Measurements from ENCODE around the gene PLOD1.
"Not testable (repeated sequence)": the region's sequence is repeated elsewhere in the genome, so short reads cannot be mapped to it uniquely, and the experiment has no call there.

Gene PLOD1

DNA sequence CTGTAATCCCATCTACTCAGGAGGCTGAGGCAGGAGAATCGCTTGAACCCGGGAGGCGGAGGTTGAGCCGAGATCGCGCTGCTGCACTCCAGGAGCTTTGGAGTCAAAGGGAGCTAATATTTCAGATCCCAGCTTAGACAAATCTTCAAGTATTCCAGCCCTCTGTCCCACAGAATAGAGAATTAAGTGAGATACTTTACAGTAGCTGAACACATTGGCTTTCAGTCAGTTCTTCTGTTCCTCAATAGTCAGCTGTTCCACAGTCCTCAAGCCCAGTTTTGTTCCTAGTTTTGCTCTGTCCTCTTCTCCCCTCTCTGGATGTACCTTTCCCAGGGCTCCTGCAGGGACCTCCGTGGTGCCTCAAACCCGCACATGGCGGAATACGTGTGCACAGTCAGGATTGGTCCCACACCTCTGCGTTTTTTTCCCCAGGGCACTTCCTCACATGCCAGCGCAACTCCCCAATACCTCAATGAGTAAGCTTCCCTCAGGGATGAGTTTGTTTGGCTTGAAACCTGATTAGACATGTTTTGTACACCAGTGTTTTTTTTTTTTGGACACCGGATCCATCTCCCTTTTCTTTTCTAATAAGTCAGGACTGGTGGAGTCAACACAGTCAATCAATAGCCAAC is 47.0 kb downstream of the PLOD1 start:
- DNase-seq, result no peak

DNA sequence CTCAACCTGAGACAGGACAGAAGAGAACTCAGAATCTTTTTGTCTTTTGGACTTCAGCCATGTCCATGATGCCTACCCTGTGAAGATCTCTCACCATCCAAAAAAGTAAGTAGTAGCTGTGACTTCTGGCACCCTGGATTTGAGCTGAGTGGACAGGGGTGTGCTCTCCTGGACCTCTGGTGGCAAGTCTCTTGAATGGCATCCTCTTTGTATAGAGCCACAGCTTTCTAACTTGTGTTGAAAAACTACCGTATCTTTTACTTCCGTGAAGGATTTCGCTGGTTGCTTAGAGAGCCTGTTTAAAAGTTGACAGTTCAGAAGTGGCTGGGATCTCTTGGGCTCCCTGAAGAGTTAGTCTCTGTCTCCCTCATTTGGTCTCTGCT is 47.5 kb downstream of the PLOD1 start:
- DNase-seq, result no peak

DNA sequence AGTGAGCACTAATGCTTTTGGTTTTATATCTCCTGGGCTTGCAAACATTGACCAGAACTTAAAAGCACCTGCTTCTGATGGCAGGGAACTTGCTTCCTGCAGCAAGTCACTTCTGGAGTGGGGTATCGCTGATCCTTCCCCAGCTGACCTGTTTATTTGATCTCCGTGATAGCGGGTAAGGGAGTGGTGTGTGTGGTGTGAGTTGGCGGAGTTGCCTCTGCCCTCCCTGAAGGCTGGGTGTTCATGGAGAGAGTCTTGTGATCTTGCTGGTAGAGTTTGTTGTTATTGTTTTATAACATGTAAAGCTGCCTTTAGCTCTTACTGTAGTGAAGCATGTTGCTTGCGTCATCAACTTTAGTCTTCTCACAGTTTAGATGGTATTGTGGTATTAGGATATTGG is 49.6 kb downstream of the PLOD1 start:
- DNase-seq, result no peak

DNA sequence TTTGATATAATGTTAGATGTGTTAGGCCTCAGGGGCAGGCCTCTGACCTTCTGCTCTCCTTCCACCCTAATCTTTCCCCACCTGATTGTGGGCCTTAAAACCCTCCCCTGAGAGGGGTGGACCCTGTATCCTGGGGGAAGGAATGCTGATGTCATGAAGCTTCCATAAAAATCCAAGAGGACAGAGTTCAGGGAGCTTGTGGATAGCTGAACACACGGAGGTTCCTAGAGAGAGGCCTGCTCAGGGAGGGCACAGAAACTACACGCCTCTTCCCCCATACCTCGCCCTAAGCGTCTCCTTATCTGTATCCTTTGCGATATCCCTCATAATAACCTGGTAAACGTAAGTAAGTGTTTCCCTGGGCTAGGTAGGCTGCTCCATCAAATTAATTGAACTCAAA is 50.1 kb downstream of the PLOD1 start:
- DNase-seq, result no peak

DNA sequence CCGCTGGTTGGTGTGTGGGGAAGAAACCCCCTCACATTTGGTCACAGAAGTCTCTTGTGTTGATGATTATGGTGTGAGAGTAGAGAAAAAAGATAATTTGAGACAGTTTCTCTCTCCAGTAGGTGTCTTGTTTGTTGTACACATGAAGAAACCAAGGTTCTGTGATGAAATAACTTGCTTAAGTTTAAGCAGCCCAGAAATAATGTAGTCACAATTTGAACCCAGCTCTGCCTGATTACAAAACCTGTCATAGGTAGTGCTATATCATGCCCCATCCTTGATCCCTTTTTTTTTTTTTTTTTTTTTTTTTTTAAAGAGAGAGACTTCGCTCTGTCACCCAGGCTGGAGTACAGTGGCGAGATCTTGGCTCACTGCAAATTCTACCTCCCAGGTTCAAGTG is 50.7 kb downstream of the PLOD1 start:
- no peak for DNase-seq

DNA sequence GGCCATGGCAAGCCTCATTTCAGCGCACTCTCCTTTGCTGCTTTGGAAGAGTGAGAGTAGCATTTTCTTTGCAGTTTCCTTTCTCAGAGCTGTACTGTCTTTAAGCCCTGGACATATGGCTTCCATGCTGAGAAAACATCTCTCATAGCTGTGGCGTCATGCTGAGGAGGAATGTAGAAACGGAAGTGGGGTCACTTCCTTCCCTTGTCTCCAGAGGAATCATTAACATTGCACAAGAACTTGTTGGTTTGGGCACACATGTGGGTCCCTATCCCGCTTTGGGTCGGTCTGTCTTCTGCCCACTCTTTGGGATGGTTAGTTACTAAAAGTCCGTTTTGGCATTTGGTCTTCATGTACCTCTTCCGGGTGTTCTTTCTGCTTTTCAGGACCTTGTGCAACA is 51.3 kb downstream of the PLOD1 start:
- no peak for DNase-seq

DNA sequence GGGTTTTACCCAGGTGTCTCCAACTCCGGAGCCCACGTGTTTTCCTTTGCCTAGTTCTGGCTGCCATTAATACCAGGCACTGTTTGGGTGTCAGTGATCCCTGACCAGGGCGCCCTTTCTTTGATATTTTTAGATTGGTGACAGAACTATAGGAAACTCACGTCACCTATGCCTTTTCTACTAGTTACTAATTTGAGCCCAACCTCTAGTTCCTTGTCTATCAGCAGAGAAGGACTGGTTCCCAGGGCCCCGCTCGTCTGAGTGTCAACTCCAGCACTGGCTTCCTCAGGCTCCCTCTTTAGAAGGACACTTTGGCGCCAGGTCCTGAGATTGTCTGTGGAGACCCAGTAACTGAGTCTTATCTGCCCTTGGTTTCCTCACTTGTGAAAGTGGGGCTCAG is 55.2 kb downstream of the PLOD1 start:
- no peak for DNase-seq

DNA sequence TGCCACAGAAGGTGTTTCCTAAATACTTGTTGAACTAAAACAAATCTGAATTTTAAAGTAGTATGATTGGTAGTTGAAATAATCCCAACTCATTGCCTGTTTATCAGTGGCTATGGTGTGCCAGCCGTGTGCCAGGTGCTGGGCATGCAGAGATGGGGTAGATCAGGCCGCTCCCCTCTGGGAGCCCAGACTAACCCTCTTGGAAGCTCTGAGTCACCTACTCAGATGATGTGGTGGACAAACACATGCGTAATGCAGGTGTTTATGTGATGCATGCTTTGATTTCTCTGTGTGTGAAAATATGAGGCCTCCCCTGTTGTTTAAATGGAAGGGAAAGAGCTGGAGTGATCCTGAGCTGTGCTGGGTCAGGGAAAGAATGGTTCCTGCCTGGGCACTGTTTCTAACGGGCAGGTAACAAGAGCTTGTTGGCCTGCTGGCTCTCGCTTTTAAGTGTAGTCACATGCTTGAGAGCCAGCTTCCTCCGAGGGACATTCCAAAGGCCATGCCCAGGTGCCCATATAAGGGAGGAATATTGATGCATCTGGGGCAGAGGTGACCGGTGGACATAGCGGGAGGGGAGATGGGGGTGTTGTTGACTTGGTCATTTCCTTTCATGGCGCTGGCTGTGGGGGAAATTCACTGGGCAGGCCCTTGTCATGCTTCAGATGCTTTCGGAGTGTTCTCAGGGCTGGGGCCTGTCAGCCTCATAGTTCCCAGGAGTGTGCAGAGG is 56.0 kb downstream of the PLOD1 start:
- no peak for DNase-seq

DNA sequence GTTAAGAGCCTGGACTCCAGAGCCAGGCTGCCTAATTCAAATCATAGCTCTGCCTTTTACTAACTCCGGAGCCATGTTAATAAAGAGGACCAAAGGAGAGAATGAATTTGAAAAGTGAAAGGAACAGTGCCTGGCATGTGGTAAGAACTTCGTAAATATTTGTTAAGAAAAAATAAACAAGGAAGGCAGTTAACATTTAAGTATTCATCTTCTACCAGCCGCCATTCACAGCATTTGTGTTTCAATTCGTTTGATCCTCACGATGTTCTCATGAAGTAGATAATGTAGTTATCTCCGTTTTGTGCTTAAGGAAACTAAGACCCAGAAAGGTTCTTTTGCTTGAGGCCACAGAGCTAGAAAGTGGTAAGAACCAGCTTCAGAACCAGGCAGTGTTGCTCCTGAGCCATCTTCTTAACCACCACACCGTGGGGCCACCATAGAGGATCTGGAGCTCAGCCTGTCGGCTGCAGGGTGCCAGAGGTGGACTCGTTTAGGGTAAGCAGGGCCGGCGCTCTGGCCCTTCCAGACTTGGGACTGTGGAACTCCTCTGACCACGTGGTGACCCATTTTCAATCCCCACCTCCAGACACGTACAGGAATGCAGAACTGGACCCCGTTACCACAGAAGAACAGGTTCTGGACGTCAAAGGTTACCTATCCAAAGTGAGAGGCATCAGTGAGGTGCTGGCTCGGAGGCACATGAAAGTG is 57.6 kb downstream of the PLOD1 start:
- no peak for DNase-seq

DNA sequence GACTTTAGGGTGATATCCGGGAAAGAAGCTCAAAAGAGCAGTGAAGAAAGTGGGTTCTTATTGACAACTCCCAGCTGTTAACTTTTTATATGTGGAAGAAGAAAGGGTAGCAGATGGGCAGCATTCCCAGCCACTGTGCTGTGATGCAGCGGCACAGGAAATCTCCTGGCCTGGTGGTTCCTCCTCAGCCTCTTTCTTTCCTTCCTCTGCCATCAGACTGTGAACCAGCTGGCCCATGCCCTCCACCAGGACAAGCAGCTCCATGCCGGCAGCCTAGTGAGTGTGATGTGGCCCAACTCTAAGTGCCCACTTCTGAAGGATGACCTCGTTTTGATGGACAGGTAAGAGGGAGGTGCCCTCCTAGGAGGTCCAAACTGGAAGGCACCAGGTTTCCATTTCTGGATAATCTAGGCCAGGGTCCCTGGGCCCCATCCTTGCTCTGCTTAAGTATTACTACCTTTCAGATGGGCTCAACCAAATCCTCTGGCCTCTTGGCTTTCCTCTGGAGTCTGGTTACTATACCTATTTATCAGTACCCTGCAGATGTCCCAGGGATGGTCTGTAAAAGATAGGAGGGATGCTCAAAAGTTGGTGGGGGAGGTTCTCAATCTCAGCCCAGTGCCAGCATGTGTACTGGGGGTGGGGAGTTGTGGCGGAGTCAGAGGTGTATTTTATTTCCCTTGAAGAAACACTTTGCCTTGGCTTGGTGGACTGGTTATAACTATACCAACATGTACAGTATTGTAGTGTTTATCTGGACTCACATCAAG is 62.7 kb downstream of the PLOD1 start:
- no peak for DNase-seq

DNA sequence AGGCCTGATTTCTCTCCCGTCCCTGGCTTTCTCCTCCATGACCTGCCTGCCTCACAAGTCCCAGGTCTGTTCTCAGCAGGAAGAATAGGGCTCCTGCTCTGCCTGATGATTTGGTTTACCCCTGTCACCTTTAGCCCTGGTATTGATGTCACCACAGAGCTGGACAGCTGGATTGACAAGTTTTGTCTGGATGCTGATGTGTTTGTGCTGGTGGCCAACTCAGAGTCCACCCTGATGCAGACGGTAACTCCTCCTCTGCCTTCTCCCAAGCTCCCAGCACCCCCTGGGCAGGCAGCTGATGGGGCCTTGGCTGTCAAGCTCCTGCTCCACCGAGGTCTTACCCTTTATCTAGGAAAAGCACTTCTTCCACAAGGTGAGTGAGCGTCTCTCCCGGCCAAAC is 64.1 kb downstream of the PLOD1 start:
- DNase-seq, result no peak

DNA sequence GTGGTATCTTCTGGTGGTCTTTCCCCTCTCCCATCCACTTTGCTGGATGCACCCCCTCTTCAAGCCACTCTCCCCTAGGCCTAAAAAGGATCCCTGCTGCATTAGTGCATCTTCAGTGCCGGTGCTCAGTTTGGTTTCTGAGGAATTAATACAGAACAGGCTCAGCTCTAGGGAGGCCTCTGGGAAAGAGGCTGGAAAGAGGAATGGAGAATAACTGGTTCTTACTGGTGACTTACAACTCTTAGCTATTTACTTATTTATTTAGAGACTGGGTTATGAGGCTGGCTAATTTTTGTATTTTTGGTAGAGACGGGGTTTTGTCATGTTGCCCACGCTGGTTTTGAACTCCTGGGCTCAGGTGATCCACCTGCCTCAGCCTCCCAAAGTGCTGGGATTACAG is 64.7 kb downstream of the PLOD1 start:
- DNase-seq, result no peak

DNA sequence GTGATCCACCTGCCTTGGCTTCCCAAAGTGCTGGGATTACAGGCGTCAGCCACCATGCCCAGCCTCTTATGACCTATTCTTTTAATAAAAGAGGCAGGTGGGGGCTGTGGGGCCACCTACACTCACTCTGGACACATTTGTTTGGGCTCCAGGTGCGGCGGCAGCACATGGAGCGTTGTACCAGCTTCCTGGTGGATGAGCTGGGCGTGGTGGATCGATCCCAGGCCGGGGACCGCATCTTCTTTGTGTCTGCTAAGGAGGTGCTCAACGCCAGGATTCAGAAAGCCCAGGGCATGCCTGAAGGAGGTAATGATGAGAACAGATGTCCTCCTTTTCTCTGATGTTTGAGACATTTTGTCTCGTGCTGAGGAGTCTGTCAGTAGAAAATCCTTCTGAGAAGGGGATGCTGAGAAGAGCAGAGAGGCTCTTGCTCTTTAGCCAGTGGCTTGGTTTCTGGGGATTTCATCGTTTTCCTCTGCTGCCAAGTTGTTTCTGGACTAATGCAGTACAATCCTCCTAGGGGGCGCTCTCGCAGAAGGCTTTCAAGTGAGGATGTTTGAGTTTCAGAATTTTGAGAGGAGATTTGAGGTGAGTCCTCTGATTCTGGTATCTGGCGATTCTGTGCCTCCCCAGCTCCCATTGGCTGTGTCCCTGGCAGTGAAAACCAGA is 66.9 kb downstream of the PLOD1 start:
- peak; percentile 73 for DNase-seq

DNA sequence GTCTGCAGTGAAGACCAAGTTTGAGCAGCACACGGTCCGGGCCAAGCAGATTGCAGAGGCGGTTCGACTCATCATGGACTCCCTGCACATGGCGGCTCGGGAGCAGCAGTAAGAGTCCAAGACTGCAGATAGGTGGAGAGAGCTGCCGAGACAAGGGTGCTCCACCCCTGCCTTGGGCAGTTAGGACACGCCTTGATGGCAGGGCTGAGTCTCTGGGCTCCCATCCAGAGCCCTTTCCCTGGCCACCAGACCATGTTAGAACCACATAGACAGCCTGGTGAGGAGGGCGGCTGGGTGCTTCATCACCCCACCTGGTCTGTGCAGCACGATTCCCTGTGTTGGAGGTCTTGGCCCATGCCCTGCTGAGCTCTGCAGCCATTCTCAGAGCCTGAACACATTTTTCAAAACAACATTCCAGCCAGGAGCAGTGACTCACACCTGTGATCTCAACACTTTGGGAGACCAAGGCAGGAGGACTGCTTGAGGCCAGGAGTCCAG is 67.5 kb downstream of the PLOD1 start:
- no peak for DNase-seq

DNA sequence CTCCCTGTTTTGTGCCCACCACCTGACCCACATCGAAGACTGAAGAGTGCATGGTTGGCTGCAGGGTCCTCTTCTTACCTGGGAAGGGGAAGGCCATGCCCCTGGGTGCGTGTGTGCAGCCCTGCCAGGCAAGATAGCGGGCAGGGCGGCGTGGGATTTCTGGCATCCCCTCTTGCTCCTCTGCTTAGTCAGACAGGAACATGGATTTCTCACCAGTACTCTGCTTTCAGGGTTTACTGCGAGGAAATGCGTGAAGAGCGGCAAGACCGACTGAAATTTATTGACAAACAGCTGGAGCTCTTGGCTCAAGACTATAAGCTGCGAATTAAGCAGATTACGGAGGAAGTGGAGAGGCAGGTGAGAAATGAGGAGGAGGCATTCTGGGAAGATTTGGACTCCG is 69.2 kb downstream of the PLOD1 start:
- no peak for DNase-seq

DNA sequence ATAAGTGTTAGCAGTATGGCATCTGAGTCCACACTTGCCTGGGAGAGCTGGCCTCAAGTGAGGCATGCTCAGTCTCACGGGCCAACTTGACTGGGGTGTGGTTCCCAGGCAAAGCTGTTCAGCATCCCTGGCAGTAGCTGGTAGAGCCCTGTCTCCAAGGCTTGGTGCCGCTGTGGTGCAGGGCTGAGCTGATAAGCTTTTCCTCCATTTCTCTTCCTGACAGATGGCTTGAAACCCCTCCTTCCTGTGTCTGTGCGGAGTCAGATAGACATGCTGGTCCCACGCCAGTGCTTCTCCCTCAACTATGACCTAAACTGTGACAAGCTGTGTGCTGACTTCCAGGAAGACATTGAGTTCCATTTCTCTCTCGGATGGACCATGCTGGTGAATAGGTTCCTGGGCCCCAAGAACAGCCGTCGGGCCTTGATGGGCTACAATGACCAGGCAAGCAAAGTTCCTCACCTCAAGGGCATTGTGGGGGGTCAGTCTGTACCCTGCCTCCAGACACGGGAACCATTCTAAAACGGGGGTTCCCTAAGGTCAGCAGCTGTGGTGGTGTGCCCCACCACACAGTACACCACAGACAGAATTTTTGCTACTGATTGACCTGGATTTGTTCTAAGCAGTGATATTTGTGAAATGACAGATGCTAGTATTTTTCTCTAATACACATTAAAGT is 71.1 kb downstream of the PLOD1 start:
- no peak for DNase-seq

DNA sequence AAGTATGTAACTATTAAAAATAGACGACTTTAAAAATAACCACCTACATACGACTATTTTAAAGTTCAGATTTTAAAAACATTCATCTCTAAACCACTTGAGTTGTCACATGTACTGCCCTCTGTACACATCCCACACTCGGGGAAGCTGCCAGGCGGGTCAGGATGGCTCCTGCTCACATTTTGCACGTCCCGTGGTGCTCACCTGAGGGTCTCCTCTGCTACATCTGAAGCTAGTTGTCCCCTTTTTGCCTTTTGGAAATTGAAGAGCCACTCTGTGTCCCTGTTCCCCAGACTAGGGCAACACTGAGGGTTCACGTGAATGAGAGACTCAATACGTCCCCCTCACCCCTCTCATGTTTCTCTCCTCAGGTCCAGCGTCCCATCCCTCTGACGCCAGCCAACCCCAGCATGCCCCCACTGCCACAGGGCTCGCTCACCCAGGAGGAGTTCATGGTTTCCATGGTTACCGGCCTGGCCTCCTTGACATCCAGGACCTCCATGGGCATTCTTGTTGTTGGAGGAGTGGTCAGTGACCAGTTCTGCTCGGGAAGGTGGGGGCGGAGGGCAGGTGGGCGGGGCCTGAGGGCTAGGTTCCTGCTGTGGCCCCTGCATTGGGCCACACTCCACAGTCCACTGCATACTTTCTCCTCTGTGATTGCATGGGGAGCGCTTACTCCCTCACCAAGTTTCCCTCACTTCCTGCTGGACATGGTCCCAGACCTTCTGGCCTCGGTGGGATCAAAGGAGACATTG is 71.8 kb downstream of the PLOD1 start:
- no peak for DNase-seq

DNA sequence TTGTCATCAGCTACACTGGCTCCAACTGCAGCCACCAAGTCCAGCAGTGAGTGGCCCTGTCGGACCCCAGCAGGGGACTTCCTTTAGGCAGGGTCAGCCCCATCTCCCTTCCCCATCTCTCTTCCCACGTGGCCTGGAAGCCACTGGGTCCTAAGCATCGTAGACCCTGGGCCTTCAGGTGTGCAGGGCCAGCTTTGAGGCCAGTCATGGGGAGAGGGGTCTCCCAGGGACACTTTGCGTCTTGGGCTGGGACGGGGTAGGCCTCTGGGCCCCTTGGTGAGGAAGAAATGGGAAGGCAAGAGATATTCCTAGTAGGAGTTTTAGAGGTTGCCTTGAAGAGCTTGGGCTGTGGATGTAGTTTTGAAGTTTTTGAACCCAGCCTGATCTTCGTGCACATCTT is 72.7 kb downstream of the PLOD1 start:
- DNase-seq, result no peak

DNA sequence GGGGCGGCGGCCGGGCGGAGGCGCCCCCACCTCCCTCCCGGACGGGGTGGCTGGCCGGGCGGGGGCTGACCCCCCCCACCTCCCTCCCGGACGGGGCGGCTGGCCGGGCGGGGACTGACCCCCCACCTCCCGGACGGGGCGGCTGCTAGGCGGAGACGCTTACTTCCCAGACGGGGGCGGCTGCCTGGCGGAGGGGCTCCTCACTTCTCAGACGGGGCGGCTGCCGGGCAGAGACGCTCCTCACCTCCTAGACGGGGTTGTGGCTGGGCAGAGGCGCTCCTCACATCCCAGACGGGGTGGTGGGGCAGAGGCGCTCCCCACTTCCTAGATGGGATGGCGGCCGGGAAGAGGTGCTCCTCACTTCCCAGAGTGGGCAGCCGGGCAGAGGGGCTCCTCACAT is 73.8 kb downstream of the PLOD1 start:
- DNase-seq, result not testable (repeated sequence)

DNA sequence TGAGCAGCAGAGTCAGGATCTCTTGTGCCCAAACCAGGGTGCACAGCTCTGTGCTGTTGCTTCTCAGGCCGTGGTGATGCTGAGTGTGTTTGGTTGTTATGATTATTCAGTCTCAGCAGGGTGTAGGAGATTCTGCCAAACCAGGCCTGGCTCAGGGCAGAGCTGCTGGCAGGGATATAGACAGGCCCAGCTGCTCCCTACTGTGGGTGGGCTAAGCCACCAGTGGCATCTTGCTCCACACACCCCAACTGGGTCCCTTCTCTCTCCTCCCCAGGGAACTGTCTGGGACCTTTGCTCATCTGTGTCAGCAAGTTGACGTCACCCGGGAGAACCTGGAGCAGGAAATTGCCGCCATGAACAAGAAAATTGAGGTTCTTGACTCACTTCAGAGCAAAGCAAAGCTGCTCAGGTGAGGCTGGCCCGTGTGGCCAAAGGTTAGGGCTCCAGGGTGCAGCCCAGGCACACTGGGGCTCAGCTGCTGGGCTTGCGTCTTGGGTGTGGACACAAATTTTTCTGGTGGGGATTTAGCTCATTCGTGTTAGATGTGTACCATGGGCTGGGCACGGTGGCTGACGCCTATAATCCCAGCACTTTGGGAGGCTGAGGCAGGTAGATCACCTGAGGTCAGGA is 74.9 kb downstream of the PLOD1 start:
- DNase-seq, result no peak

Measured in activated CD8-positive, alpha-beta memory T cell treated with anti-CD3 and anti-CD28 coated beads for 24 hours (primary cell).